DOHH2 (cell line): ENCODE measurements around the gene ZNF280A.

Source experiments
- H3F3A ChIP-seq: fragments of 200-600 bp; sonication (generic), shearing (Covaris generic); 2 replicates; pipeline ENCODE4 v1.6.0; 2016; ENCODE audit warnings: antibody characterized with exemption, mild to moderate bottlenecking; ENCODE audit not compliant: control insufficient read depth, insufficient read depth
- H3K27ac ChIP-seq: fragments of 200-600 bp; sonication (generic); 2 replicates; pipeline ENCODE4 v1.5.1; 2014; ENCODE audit warnings: low read depth, mild to moderate bottlenecking, low read length, moderate library complexity
- H3K27me3 ChIP-seq: fragments of 200-600 bp; sonication (generic); 2 replicates; pipeline ENCODE4 v1.6.1; 2014; ENCODE audit warnings: mild to moderate bottlenecking, low read length, mixed read lengths; ENCODE audit not compliant: control insufficient read depth
- H3K36me3 ChIP-seq: fragments of 200-600 bp; sonication (generic); 2 replicates; pipeline ENCODE4 v1.6.1; 2014; ENCODE audit warnings: mild to moderate bottlenecking, low read length, moderate library complexity, mixed read lengths; ENCODE audit not compliant: control insufficient read depth
- H3K4me1 ChIP-seq: fragments of 200-600 bp; sonication (generic); 2 replicates; pipeline ENCODE4 v1.6.1; 2014; ENCODE audit warnings: mild to moderate bottlenecking, low read length, mixed read lengths; ENCODE audit not compliant: control insufficient read depth
- H3K4me2 ChIP-seq: fragments of 200-600 bp; sonication (generic); 2 replicates; pipeline ENCODE4 v1.6.0; 2014; ENCODE audit warnings: mild to moderate bottlenecking, low read length, moderate library complexity
- H3K4me3 ChIP-seq: fragments of 200-600 bp; sonication (generic); 2 replicates; pipeline ENCODE4 v1.5.1; 2014; ENCODE audit warnings: mild to moderate bottlenecking, low read length, mixed read lengths
- H3K79me2 ChIP-seq: fragments of 200-600 bp; sonication (generic); 2 replicates; pipeline ENCODE4 v1.6.1; 2014; ENCODE audit warnings: mild to moderate bottlenecking, low read length, mixed read lengths; ENCODE audit not compliant: control insufficient read depth
- H3K9me2 ChIP-seq: fragments of 200-600 bp; sonication (generic); replicated peaks from 2 replicates; pipeline ENCODE4 v1.6.1; 2014; ENCODE audit warnings: mild to moderate bottlenecking, low read length, mixed read lengths; ENCODE audit not compliant: control insufficient read depth
- H3K9me3 ChIP-seq: fragments of 200-600 bp; sonication (generic); 2 replicates; pipeline ENCODE4 v1.6.1; 2014; ENCODE audit warnings: antibody characterized with exemption, low read length, mixed read lengths; ENCODE audit not compliant: control insufficient read depth, insufficient read depth
- H4K20me1 ChIP-seq: fragments of 200-600 bp; sonication (generic); 2 replicates; pipeline ENCODE4 v1.6.0; 2014; ENCODE audit warnings: low read depth, mild to moderate bottlenecking, antibody characterized with exemption, low read length, moderate library complexity; ENCODE audit not compliant: control insufficient read depth, insufficient read depth
- EZH2phosphoT487 ChIP-seq: fragments of 200-600 bp; sonication (generic); IDR thresholded peaks from 2 replicates; pipeline ENCODE4 v1.6.1; 2017; ENCODE audit warnings: borderline replicate concordance, mild to moderate bottlenecking, antibody characterized with exemption, low read length, moderate library complexity, mixed read lengths
- TF ChIP-seq, protein P1 (sequence below): fragments of 200-600 bp; sonication (generic); IDR thresholded peaks from one replicate; pipeline ENCODE4 v1.5.1; 2014; ENCODE audit warnings: antibody characterized with exemption, mild to moderate bottlenecking, low read depth, low read length; ENCODE audit not compliant: poor library complexity, severe bottlenecking

ZNF280A gene

DNA sequence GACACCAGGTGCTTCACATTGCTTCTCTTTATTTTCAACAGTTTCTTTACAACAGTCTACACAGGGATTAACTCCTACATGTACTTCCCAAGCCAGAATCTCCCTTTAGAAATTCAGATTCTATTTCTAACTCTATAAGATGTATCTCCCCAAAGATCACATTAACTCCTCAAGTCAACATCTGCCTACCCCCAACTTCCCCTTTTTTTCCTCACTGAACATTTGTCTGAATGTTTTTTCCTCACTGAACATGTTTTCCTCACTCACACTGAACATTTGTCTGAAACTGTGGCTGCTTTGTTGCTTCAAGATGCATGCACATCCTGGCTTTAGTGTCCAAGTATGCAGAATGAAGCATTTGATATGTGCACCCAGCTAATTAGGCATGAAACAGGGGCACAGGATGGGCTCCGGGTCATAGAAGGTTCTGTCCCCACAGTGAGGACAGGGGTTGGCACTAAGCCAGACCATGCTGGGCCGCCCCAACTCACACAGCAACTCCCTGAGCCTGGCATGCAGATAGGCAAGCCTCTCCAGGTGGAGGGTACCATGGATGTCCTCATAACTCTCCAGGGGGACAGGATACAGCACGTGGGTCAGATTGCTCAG, 27.7 kb upstream of the ZNF280A start:
- Histone ChIP-seq H3K4me2 (peak overlapping the region; percentile 54), H4K20me1 (no peaks in the 10 kb centered on the region), H3K27me3 (no peaks in the 10 kb centered on the region), H3K4me3 (peak overlapping the region; percentile 38), H3K9me2 (no peaks in the 10 kb centered on the region), H3K27ac (peak overlapping the region; percentile 38), H3K79me2 (no peaks in the 10 kb centered on the region), H3F3A (peaks cover 6% of the 10 kb centered on the region), H3K9me3 (no peaks in the 10 kb centered on the region), H3K4me1 (peaks cover 26% of the 10 kb centered on the region), H3K36me3 (no peaks in the 10 kb centered on the region)
- TF ChIP-seq EZH2phosphoT487, result no peak
- TF ChIP-seq, protein P1, sequence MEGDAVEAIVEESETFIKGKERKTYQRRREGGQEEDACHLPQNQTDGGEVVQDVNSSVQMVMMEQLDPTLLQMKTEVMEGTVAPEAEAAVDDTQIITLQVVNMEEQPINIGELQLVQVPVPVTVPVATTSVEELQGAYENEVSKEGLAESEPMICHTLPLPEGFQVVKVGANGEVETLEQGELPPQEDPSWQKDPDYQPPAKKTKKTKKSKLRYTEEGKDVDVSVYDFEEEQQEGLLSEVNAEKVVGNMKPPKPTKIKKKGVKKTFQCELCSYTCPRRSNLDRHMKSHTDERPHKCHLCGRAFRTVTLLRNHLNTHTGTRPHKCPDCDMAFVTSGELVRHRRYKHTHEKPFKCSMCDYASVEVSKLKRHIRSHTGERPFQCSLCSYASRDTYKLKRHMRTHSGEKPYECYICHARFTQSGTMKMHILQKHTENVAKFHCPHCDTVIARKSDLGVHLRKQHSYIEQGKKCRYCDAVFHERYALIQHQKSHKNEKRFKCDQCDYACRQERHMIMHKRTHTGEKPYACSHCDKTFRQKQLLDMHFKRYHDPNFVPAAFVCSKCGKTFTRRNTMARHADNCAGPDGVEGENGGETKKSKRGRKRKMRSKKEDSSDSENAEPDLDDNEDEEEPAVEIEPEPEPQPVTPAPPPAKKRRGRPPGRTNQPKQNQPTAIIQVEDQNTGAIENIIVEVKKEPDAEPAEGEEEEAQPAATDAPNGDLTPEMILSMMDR, result no peak

DNA sequence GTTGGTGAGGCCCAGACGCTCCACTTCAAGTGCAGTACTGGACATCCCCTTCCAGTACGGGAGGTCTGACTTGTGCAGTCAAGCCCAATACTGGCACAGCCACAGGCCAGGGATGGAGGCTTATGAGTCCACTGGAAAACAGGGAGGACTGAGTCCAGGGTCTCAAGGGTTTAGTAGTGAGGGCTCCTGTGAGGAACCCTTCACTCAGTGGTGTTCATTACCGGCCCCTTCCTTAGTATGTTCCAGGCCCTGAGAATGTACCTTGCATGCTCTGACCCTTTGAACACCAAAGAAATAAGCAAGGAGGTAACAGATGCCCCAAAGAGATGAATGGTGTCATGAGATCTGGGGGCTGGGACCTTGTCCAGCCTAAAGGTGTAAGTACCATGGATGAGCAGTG, 27.2 kb upstream of the ZNF280A start:
- H3K9me3 ChIP-seq, result no peaks in the 10 kb centered on the region
- peak overlapping the region; percentile 38 for H3K4me3 ChIP-seq
- peak overlapping the region; percentile 38 for H3K27ac ChIP-seq
- H3K79me2 ChIP-seq, result no peaks in the 10 kb centered on the region
- no peak for TF ChIP-seq EZH2phosphoT487
- TF ChIP-seq, protein P1, result no peak
- H3F3A ChIP-seq, result peaks cover 6% of the 10 kb centered on the region
- no peaks in the 10 kb centered on the region for H4K20me1 ChIP-seq
- peaks cover 26% of the 10 kb centered on the region for H3K4me1 ChIP-seq
- H3K27me3 ChIP-seq, result no peaks in the 10 kb centered on the region
- no peaks in the 10 kb centered on the region for H3K36me3 ChIP-seq
- H3K9me2 ChIP-seq, result no peaks in the 10 kb centered on the region
- peak overlapping the region; percentile 54 for H3K4me2 ChIP-seq

DNA sequence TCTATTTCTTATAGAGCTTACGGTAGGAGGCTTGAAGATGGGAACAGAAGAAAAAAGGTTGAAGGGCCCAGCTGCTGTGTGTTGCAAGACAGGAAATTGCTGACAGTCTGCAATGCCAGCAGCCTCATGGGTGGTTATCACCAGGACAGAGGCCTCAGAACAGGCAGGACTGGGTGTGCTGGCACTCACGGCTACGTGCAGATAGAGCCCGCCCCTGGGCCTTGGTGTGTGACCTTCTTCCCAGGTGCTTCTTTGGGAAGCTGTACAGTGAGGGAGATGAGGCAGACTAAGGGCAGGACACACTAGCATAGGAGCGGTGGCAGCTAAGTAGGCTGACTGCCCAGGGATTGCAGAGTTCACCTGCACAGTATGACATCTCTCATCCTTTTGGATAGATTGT, 26.4 kb upstream of the ZNF280A start:
- Histone ChIP-seq H3K4me3 (no peak overlapping the region), H3K27me3 (no peaks in the 10 kb centered on the region), H3F3A (peaks cover 6% of the 10 kb centered on the region), H3K27ac (no peak overlapping the region), H3K9me3 (no peaks in the 10 kb centered on the region), H3K4me2 (no peak overlapping the region), H3K36me3 (no peaks in the 10 kb centered on the region), H3K9me2 (no peaks in the 10 kb centered on the region), H3K79me2 (no peaks in the 10 kb centered on the region), H3K4me1 (peaks cover 26% of the 10 kb centered on the region), H4K20me1 (no peaks in the 10 kb centered on the region)
- no peak for TF ChIP-seq EZH2phosphoT487
- TF ChIP-seq, protein P1, result no peak
